ENCODE measurements around the gene ZNF277.
"Not testable (repeated sequence)": the region's sequence is repeated elsewhere in the genome, so short reads cannot be mapped to it uniquely, and the experiment has no call there.

Gene ZNF277

DNA sequence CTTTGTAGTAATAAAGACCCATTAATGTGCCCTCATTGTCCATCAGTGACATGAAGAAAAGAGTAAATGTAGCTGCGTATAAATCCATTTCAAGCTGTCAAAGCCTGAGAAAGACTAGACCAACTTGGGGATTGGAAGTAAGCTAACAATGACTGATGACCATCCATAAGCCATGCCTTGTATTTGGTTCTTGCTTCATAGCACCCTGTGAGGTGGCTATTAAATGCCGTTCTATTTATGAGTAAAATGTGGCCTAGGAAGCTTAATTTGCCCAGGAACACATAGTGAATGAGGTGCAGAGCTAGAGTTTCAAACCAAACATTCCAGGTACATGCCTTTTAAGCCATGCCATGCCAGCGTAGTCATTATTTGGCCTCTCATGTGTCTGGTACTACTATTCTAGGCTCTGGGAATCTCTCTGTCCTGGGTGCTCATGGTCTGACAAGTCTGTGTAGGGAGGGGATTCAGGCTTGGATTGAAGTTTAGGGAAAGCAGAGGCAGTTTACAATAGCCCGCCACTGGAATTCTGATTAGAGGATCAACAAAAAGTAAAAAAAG is 92.1 kb downstream of the ZNF277 start:
- no peak for DNase-seq

DNA sequence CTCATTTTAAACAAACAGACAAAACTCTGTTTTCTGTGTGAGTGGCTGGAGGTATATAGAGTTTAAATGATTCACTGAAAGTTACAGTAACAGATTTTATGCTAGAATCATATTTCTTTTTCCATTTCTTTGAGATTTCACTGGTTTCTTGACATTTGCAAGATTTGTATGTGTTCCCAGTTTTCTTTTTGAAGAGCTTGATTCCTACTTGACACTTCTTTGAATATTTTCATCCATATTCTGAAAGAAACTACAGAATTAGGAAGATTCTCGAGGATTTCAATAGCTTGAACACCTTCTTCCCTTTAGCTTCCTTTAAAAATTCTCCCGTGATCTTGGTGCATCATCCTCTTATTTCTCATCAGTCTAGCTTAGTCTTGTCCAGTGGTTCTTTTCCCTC is 93.6 kb downstream of the ZNF277 start:
- no peak for DNase-seq

DNA sequence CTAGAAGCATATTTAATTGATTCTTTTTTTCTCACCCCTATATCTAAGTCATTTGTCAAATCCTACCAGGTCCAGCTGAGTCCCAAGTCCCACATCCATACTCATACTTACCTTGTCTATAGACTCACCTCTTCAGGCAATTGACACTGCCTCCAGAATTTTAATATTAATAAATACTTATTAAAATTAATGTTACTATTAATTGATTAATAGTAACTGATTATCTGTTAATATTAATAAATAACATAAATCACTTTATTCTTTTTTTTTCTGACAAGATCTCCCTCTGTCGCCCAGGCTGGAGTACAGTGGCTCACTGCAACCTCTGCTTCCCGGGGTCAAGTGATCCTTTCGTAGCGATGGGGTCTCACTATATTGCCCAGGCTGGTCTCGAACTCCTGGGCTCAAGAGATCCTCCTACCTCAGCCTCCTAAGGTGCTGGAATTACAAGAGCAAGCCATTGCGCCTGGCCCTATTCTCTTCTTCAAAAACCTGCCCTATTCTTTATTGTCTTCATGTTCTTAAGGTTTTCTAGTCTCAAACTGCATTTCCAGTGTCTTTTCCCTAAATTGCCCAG is 94.4 kb downstream of the ZNF277 start:
- no peak for DNase-seq

DNA sequence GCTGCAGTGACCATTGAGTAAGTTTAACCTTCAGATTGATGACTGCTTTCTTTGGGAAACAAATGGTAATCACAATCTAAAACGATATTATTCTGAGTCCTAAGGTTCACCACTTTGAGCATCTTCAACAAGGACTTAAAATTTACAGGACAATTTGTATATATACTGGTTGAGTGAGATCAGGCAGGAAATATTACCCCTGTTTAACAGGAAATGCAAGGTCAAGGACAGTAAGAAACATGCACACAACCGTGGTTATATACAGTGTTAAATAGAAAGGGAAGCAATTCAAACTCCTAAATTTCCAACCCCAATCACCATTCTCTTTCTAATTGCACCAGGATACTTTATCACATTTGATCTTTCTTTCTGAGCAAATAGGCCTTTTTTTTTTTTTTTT is 96.1 kb downstream of the ZNF277 start:
- DNase-seq = no peak

DNA sequence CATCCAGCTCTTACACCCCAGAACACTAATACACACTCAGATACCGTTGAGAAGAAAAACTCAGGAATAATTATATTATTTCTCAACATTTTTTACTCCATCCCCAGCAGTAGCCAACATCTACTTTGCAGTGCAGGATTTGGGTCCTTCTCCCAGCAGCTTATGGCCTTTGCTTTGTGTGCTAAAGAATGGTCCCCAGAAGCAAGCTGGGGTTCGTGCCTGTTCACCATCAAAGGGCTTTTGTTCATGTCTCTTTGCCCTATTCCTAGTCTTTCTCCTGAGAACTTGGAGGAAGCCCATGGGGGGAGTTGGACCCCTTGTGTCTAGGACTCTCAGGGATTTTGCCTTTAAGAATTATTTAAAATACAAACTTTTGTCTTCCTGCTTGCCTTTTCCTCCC is 100.4 kb downstream of the ZNF277 start:
- no peak for DNase-seq

DNA sequence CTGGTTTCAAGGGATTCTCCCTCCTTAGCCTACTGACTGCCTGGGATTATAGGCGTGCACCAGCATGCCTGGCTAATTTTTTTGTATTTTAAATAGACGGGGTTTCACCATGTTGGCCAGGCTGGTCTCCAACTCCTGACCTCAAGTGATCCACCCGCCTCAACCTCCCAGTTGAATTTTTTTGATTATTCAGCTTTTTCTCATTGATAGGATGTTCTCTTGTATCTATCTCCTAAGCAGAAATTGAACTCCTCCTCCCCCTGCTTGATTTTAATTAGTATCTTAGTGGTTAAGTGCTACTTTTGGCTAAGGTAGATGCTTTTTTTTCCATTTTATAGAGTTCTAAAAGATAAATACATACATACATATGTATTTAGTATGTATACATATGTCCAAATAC is 101.0 kb downstream of the ZNF277 start:
- no peak for DNase-seq

DNA sequence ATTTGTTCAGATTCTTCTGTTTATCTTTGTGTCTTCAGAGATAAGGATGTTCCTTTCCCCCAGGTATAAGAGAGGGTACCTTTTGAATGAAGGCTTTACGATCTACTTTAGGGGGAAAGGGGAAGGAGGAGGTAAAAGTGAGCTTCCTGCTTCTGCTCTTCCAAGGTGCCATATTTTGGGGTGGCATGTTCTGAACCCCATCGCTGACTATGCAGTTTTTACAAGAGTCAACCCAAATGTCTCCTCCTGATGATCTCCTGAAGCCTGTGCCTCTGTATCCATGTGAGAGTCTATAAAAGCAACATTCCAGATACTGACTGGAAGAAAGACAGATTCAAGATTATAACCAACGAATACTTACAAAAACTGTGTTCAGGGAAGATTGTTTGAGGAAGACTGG is 102.5 kb downstream of the ZNF277 start:
- no peak for DNase-seq

DNA sequence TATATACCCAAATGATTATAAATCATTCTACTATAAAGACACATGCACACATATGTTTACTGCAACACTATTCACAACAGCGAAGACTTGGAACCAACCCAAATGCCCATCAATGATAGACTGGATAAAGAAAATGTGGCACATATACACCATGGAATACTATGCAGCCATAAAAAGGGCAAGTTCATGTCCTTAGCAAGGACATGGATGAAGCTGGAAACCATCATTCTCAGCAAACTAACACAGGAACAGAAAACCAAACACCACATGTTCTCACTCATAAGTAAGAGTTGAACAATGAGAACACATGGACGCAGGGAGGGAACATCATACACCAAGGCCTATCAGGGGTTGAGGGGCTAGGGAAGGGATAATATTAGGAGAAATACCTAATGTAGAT is 110.3 kb downstream of the ZNF277 start:
- not testable (repeated sequence) for DNase-seq

DNA sequence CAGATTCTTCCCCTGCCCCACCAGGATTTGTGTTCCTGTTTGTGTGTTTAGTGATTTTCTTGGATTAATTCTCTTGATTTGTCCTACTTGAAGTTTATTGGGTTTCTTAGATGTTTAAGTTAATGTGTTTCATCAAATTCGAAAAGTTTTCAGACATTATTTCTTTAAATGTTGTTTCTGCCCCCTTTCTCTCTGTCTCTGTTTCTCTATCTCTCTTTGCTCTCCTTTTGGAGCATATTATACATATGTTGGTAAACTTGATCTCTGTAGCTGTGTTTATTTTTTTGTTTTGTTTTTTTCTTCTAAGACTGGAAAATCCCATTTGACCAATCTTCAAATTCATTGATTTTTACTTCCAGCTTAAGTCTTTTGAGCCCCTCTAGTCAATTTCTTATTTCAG is 115.6 kb downstream of the ZNF277 start:
- DNase-seq = no peak

DNA sequence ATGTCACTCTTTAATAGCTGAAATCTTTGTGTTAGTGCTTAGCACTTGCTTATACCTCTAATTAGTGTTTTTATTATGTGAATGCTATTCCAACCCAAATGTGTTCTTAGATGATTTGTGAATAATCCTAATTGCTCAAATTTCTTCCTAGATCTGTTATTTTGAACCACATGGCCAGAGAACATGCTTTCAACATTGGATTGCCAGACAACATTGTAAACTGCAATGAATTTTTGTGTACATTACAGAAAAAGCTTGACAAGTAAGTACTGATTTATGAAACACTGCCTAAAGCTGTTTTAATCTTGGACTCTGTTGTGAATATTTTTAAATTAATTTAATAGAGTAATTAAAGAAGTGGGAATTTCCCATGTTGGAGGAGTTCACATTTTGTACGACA is 121.1 kb downstream of the ZNF277 start:
- no peak for DNase-seq

DNA sequence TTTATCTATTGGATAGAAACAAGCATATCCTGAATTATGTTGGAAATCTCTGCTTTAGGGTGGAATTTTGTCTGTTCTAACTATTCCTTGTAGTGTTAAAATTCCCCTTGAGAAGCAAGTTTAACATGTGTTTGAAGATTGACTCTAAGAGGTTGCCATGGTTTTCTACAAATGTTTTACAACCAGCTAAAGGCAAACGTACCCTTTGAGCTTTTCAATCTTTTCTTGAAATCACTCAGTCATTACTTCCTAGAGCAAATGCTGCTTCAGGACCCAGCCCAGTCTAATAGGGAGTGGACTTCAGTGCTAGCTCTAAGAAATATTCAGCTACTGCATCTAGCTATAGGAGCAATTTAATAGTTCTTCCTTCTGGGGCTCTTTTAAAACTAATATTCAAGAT is 125.0 kb downstream of the ZNF277 start:
- no peak for DNase-seq

DNA sequence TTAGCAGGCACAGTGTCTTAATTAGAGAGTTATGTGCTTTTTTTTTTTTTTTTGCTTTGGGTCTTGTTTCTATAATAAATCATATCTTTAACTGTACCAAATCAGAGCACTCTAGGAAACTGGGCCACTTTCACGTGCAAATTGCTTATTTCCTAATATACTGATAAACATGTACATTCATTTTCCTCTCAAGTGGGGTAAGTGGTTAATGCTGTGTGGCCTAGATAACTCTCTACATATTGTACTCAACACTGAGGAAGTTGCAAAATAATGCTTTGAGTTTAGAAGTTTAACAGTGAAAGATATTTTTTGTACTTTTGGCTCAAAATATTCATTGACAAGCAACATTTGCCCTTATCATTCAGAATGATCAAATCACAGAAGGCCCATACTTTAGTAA is 127.9 kb downstream of the ZNF277 start:
- no peak for DNase-seq

DNA sequence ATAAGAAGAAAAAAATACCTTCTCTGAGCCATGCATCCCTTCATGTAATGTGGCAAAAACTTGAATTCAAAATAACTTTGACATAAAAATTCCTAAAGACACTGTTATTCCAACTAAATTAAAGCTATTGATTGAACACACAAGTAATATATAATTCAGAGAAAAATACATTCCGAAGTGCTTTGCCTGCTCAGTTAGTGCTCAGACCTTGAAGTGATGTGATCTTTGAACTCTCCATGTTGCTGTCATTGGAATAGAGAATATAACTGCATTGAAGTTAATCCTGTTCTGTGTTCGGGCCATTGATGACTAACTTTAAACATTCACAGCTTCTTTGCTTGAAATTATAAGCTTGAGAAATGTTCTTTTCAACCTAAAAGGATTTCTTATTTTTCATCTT is 129.8 kb downstream of the ZNF277 start:
- DNase-seq = no peak

DNA sequence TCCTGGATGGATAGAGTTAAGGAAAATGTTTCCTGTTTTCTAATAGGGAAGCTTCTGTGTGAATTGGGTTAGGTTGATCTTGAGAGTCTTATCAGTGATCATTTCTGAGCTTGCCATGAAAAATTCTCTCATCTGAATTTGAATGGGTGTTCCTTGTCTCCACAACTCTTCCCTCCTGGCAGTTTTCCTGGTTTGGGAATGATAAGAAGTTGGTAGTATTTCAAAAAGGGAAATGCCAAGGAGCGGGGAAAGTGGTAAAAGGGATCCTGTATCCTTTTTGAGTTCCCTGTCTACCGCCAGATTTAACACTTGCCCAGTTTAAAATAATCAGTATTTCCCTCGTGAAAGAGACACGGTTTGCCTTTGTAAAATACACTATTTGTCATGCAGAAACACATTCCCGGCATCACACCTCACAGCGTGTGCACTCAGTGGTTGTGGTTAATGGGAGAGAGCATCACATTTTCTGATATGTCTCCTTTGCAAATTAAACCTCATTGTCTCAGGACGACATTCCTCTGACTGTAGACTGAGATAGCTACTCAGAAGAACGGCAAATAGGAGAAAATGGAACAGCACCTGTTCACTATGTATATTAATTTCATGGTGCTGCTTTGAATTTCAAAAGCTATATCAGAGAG is 130.6 kb downstream of the ZNF277 start:
- DNase-seq = no peak

DNA sequence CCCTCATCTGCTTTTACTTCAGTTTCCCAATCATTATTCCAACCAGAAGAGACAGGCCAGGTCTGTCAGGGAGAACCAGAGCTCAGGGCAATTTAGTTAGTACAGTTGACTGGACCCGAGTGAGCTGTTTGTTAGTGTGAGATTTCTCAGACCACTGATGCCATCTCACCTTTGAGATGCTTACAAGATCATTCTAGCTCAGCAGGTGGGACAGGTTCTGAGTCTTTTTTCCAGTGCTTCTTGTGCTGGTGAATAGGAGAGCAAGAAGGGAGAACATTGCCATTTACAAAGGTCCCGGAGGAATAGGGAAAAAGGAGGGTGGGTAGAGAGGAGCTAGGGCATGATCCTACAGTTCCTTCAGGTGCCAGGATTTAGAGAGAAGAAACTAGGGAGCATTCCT is 131.4 kb downstream of the ZNF277 start:
- DNase-seq = no peak

DNA sequence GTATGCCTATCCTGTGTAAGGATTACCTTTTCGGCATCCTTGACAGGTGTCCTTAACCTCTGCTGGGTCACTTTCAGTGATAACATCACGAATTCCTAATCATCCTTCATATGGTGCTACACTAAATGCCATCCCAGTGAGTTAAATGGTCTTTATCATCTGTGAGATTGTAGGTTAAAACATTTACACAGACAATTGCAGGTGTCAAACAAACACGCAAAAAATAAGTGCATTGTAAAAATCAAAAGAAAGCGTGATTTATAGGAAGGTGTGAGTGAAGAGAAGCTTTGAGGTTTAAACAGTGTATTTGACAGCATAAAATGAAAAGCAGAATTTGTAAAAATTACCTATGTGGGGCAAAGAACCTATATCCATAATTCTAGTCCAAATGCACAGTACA is 132.3 kb downstream of the ZNF277 start:
- DNase-seq = no peak

DNA sequence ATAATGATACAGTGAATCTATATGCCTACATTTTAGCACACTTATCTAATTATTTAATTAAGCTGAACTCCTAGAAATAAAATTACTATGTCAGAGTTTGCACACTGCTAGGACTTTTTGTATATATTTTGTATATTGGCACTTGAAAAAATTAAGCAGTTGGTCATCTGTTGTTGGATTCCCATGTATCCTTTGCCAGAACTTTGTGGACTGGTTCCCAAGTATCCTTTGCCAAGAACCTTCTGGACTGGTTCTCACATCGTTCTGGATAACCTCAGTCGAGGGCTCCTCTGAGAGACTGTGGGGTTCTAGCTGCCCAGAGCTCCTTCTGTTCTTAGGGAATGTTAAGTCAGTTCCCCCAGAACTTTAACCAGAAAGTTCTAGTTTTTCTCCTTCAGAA is 135.0 kb downstream of the ZNF277 start:
- DNase-seq = no peak

DNA sequence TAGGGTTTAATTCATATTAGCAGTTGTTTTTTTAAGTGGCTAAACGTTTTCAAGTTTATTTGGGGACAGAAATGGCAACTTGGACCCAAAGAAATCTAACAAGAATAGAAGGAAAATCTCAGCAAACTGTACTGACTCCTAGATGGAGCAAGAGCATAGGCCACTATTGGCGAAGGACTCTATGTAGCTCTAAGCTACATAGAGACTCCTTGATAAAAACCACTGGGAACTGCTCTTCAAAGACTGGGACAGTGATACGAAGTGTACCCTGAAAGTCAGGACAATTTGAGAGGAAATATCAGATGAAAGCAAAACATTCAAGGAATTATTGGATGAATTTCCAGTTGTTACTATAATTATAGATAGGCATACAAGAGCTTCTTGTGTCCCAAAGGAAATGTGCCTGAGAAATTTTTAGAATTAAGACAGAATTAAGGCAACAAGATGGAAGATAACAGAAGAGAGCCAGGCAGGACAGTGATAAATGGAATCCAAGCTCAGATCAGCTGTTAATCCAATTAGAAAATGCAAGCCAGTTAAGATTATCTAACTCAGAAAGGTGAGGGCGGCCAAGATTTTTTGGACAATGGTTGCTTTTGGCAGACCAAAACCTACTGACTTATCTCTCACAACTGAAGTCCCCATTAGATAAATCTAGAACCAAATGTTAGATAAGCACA is 140.0 kb downstream of the ZNF277 start:
- DNase-seq = no peak

DNA sequence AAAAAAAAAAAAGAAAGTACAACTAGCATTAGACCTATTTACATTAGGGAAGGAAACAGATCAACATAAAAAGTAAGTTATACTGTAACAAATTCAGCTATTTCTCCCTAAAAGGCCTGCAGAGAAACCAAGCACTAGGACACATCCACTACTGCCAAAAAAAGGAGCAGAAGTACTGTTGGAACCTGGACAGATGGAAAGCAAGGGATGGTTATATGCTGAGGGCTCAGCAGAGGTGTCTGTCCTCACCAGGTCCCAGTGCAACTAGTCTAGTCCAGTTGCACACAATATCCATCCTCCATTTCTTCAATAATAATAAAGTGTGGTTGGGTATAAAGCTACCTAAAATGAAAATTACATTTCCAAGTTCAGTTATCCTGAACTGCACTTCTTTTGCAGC is 140.6 kb downstream of the ZNF277 start:
- DNase-seq = no peak

DNA sequence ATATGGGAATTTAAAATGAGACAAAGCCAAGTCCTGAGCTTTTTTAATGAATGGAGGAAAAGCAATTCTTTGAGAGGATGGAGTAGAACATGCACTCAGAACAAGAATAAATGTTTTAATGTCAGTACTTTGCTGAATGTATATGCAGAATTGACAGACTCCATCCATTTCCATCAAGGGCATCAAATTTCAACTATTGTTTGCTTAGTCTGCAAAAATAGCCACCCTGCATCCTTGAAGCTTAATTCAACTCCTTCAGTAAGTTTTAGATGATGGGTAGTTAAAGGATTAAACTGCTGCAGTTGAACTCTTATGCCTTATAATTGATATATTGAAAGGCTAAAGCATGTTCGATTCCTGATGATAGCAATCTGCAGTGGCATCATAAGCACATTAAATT is 144.1 kb downstream of the ZNF277 start:
- DNase-seq = no peak

DNA sequence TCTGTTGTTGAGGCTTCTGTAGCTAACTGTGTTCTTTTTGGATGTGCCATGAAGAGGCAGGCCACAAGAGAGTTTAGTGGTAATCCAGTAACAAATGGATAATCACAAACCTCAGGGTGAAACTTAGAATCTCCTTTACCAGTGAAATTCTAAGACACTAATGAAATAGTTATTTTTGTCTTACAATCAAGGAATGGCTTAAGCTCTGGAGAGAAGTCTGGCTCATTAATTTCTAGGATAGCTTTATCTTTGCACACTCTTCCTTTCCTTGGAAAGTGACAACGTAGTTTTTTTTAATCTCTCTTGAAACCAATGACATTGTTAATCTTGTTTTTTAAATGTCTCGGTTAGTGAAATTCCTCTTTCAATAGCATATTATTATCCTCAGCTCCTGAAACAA is 150.1 kb downstream of the ZNF277 start:
- DNase-seq = no peak

DNA sequence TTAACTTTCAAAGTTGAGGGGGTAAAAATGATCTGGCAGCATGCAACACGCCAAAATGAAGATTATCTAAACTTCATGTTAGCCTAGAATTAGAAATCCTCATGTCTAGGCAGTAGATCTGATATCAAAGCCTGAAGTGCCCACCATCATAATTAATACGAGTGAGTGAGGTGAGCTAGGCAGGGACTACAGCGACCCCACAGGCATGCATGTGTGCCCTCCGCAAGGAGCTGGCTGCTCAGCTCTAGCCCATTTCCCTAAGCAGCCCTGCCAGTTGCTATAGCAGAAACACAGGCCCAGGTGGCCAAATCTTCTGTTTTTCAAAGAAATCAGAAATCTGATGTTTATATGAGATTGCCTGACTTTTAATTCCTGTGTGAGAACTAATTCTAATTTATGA is 150.6 kb downstream of the ZNF277 start:
- no peak for DNase-seq

DNA sequence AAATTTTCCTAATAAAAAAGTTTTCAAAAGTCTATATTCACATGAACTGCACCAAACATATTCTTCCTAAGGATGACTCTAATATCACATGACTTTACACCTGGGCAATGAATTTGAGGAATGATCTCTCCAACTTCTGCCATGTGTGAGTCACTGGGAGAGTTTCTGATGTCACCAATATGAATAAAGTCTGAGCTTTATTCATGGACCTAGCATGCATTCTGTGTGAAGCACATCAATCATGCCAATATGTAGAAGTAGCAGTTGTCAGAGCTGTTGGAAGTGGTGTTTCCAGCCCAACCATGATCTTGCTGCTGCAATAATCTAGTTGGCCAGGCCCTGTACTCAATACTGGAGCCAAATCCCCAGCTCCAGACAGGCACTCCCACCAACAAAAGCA is 152.0 kb downstream of the ZNF277 start:
- no peak for DNase-seq

DNA sequence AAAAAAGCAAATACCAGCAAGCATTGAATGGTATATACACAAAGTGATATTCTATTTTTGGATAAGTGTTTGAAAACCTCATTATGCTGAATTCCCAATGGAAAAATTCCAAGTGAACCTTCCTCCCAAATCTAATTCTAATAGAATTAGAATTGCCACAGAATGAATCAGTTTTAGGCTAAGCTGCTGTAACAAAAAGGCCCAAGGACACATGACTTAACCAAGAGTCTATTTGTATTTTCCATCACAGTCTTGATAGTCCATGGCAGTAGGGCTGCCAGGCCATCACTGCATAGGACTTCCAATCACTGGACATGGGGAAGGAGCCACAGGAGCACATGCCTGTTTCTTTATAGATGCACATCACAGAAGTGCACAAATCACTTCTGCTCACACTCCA is 152.6 kb downstream of the ZNF277 start:
- no peak for DNase-seq

DNA sequence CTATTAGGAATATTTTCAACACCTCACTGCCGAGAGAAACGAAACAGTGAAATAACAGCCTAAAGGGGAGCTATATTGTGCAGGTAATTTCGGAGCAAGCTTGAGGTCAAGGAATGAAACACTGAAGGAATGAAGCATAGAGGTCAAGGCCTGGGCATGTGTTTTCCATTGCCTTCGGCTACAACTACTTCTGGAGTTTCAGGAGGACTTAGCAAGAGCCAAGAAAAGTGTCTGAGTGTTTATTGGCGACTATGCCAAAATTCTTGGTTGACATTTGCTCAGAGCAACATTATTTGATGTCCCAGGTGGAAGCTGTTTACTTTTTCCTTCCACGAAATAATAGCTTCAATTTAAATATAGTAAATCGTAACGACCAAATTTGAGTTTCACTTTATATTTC is 154.2 kb downstream of the ZNF277 start:
- no peak for DNase-seq

Measured in activated gamma-delta T cell treated with Interleukin-2 at 50 U/mL for 16 hours (primary cell).